Measurements from ENCODE around the gene SCFD2. TPM values are rescaled to one million over a fixed set of nuclear protein-coding genes. Genes with fewer than 3 reads are reported as not detected.

The SCFD2 gene
- total and polyA plus RNA-seq, 2 of the 8 experiments (the other 6 are each of a cell fraction or from before 2014, with no cell fraction given) = 6.2 to 10.2 TPM

GRCh38 chr4:52999626-53000025 is 366.2 kb downstream of the SCFD2 start:
- CTCF ChIA-PET (ENCODE audit: partially characterized antibody) = interaction anchor here (1.3 to 3.0 kb wide), 4 partner anchors 11 to 1234 kb away, joined by 4 to 11 read pairs (median 8); no protein-coding TSS in a partner anchor
- no peak overlapping the region for H3K14ac ChIP-seq (ENCODE audit: insufficient read length)
- WGBS, 2 experiments (ENCODE audit: extremely low coverage in 1 of 2, insufficient coverage in 1 of 2, insufficient read length in 1 of 2, insufficient replicate concordance in 2 of 2, low coverage in 1 of 2, low lambda C conversion rate in 2 of 2, missing lambda C conversion rate in 1 of 2) = 86% methylated on average over 6 of the region's 6 CpGs; no CpG with 5 or more reads in 1 of the 2 experiments
- H3K79me2 ChIP-seq (ENCODE audit: control insufficient read depth in 1 of 2, insufficient read depth in 2 of 2, low read length in 2 of 2) = no peaks in the 10 kb centered on the region
- no peak overlapping the region for H3K56ac ChIP-seq (replicated peaks; ENCODE audit: insufficient read length, low read depth, low read length)
- no peak overlapping the region for H2BK12ac ChIP-seq (ENCODE audit: low read depth, low read length)
- H3K4me1 ChIP-seq (replicated peaks in 1 of 4; ENCODE audit: control insufficient read depth in 3 of 4, insufficient read depth in 4 of 4, low read length in 3 of 4) = no peaks in the 10 kb centered on the region
- no peak overlapping the region for H3K27ac ChIP-seq (ENCODE audit: low read depth, low read length)
- no peaks in the 10 kb centered on the region for H3K27me3 ChIP-seq (replicated peaks in 1 of 4; ENCODE audit: control insufficient read depth in 3 of 4, extremely low read depth in 1 of 4, insufficient read depth in 3 of 4, low read length in 3 of 4)
- H3K23ac ChIP-seq (ENCODE audit: insufficient read length) = no peak overlapping the region
- H4K8ac ChIP-seq (ENCODE audit: extremely low read depth, insufficient read depth, low read length) = no peak overlapping the region
- H3K9ac ChIP-seq (replicated peaks in 1 of 4; ENCODE audit: extremely low read depth in 1 of 4, low read depth in 3 of 4, low read length in 3 of 4) = no peak overlapping the region
- no peaks in the 10 kb centered on the region for H3K23me2 ChIP-seq (ENCODE audit: low read depth, low read length)
- no peak overlapping the region for H3K4me3 ChIP-seq (ENCODE audit: extremely low read depth in 1 of 4, insufficient read depth in 2 of 4, low read depth in 3 of 4, low read length in 4 of 4)
- H3K4me2 ChIP-seq (ENCODE audit: insufficient read depth in 1 of 2, low read depth in 2 of 2, low read length in 2 of 2) = no peak overlapping the region
- POLR2A ChIA-PET (ENCODE audit: partially characterized antibody) = no interaction called here
- no peak overlapping the region for H4K5ac ChIP-seq (ENCODE audit: insufficient read length, low read depth, low read length)
- H2BK15ac ChIP-seq (ENCODE audit: low read length) = no peak overlapping the region
- no peak for DNase-seq (ENCODE audit: low read depth in 1 of 2, low spot score in 2 of 2)
- no peak overlapping the region for H4K91ac ChIP-seq (replicated peaks; ENCODE audit: insufficient read length, low read length)
- FAIRE-seq = no peak
- no peak overlapping the region for H2BK20ac ChIP-seq (ENCODE audit: low read length)
- no peaks in the 10 kb centered on the region for H4K20me1 ChIP-seq (replicated peaks in 1 of 2; ENCODE audit: control insufficient read depth in 1 of 2, insufficient read depth in 2 of 2, low read length in 2 of 2)
- H2AK5ac ChIP-seq (ENCODE audit: low read depth, low read length) = no peak overlapping the region
- no peaks in the 10 kb centered on the region for H3K36me3 ChIP-seq (ENCODE audit: control insufficient read depth in 2 of 4, insufficient read depth in 4 of 4, low read length in 3 of 4)
- H3K79me1 ChIP-seq (ENCODE audit: low read depth, low read length) = no peaks in the 10 kb centered on the region
- H3K4ac ChIP-seq (replicated peaks; ENCODE audit: insufficient read length, low read depth, low read length) = no peak overlapping the region
- no peaks in the 10 kb centered on the region for H3K9me3 ChIP-seq (ENCODE audit: insufficient read depth in 2 of 2, low read depth in 1 of 2, low read length in 1 of 2)
- no peak overlapping the region for H2AFZ ChIP-seq (ENCODE audit: low read length)
- H3K18ac ChIP-seq (ENCODE audit: extremely low read depth, low read length) = no peak overlapping the region
- H2BK5ac ChIP-seq (ENCODE audit: low read depth, low read length) = no peak overlapping the region
- H2BK120ac ChIP-seq (replicated peaks; ENCODE audit: low read depth, low read length) = no peak overlapping the region
- TF ChIP-seq TAF7 (optimal IDR thresholded peaks at IDR 0.05; ENCODE audit: borderline replicate concordance, low read depth, low read length) (no peak), FOSL1 (IDR thresholded peaks at IDR 0.05; ENCODE audit: insufficient read depth, low read depth, low read length) (no peak), CTBP2 (IDR thresholded peaks at IDR 0.05; ENCODE audit: borderline replicate concordance, insufficient read depth, insufficient read length, low read length) (no peak), CHD2 (IDR thresholded peaks at IDR 0.05; ENCODE audit: low read length) (no peak), PHF8 (conservative IDR thresholded peaks at IDR 0.05; ENCODE audit: low read depth, low read length) (no peak), SP4 (IDR thresholded peaks at IDR 0.05; ENCODE audit: low read length) (no peak), MAX (IDR thresholded peaks at IDR 0.05) (no peak), TEAD4 (IDR thresholded peaks at IDR 0.05; ENCODE audit: low read depth, low read length) (no peak), RAD21 (IDR thresholded peaks at IDR 0.05 in 1 of 2, conservative IDR thresholded peaks at IDR 0.05 in 1 of 2; ENCODE audit: low read depth in 2 of 2, low read length in 2 of 2) (no peak), SUZ12 (IDR thresholded peaks at IDR 0.05; ENCODE audit: low read length) (no peak), NANOG (IDR thresholded peaks at IDR 0.05; ENCODE audit: insufficient read depth, low read depth, low read length, poor library complexity, severe bottlenecking) (no peak), BRCA1 (IDR thresholded peaks at IDR 0.05; ENCODE audit: low read depth, low read length) (no peak), SAP30 (IDR thresholded peaks at IDR 0.05; ENCODE audit: insufficient read depth, insufficient replicate concordance, low read length) (no peak), CEBPB (IDR thresholded peaks at IDR 0.05; ENCODE audit: low read depth, low read length) (no peak)

Data from H1 (cell line).